Heart right ventricle (tissue), 16 donors: Measurements from ENCODE around the gene LRMDA. TPM values are rescaled to one million over a fixed set of nuclear protein-coding genes. Genes with fewer than 3 reads are reported as not detected.

Experiments used
- ATAC-seq, 8 donors: fragments of 200-7000 bp; cut with Tn5 transposase; one replicate each; pipeline ENCODE4 v1.9.1; 2020; ENCODE audit warnings: mild to moderate bottlenecking in 8 of 8, moderate library complexity in 8 of 8, moderate number of reproducible peaks in 1 of 8
- DNase-seq, 2 donors: peaks; one replicate each; pipeline ENCODE4 v3.0.0-alpha.2; 2020
- H3K27ac ChIP-seq, 10 donors: fragments of 200-600 bp; sonication (generic) in 2 of 10; one replicate each; pipeline versions ENCODE4 v1.5.0 to v1.8.0; 2020 to 2022; ENCODE audit warnings: mild to moderate bottlenecking in 3 of 10
- H3K27me3 ChIP-seq, 7 donors: fragments of 200-600 bp; one replicate each; pipeline ENCODE4 v1.8.0; 2021 to 2022; ENCODE audit warnings: mild to moderate bottlenecking in 2 of 7
- H3K36me3 ChIP-seq, 9 donors: fragments of 200-600 bp; sonication (generic) in 1 of 9; one replicate each; pipeline versions ENCODE4 v1.5.0 to v1.8.0; 2020 to 2022; ENCODE audit warnings: mild to moderate bottlenecking in 2 of 9
- H3K4me1 ChIP-seq, 9 donors: fragments of 200-600 bp; sonication (generic) in 1 of 9; one replicate each; pipeline versions ENCODE4 v1.5.0 to v1.8.0; 2020 to 2022; ENCODE audit warnings: mild to moderate bottlenecking in 4 of 9
- H3K4me3 ChIP-seq, 10 donors: fragments of 200-600 bp; sonication (generic) in 2 of 10; one replicate each; pipeline versions ENCODE4 v1.5.0 to v1.8.0; 2020 to 2022; ENCODE audit warnings: mild to moderate bottlenecking in 7 of 10, moderate library complexity in 2 of 10
- H3K9me3 ChIP-seq, 11 donors: fragments of 200-600 bp in 10 of 11; sonication (generic) in 2 of 11; one replicate each; pipeline versions ENCODE4 v1.5.0 to v1.8.0; 2013 to 2022; ENCODE audit warnings: mild to moderate bottlenecking in 2 of 11, control low read depth in 1 of 11, moderate library complexity in 1 of 11
- WGBS, 2 donors: extraction: QIAGEN DNeasy Blood & Tissue Kit; methylation state at CpG; one replicate each; pipeline ENCODE4 v1.1.7; 2013; ENCODE audit warnings: inconsistent platforms in 1 of 2; 5-methylcytosine and 5-hydroxymethylcytosine counted together
- intact Hi-C, 10 donors: fragments of 100-400 bp; cut with DNase I; formaldehyde crosslinking; loops; one replicate each; pipeline versions ENCODE4 v1.11.1 to v1.14.2; 2022
- polyA plus RNA-seq, 2 donors: library from polyadenylated mRNA; stranded (reverse); fragments of 200-250 nt; gene quantifications; one replicate each; pipeline ENCODE4 v1.2.3, GENCODE V29; 2013
- total RNA-seq, 10 donors: library from RNA; stranded (reverse); fragmentation: NEBNext Ultra II Directional in 3 of 10; extraction: Animal tissue kit (Norgen Biotek cat#: 25700) in 3 of 10; gene quantifications; one replicate each; pipeline versions ENCODE4 v1.2.1 to v1.2.4, GENCODE V29; 2021 to 2023
- TF ChIP-seq, protein P1 (sequence below), 9 donors: fragments of 200-600 bp; sonication (generic) in 2 of 9; IDR thresholded peaks; one replicate each; pipeline versions ENCODE4 v1.5.0 to v1.8.0; 2021 to 2022; ENCODE audit warnings: antibody characterized with exemption in 9 of 9, mild to moderate bottlenecking in 5 of 9, moderate library complexity in 1 of 9
- donor health status: Arrhythmogenic right ventricular cardiomyopathy.
- donor health status: ischemic (EF 13 %, LVEDD 7.1; RV severe dilation, severe dysfunction).
- donor health status: healthy with polysubstance abuse.
- donor health status: DM: no; HTN: yes; CAD: no.
- donor health status: DM: no; HTN: no; CAD: no.
- donor health status: ischemic (EF 25% LVEDD 6.9; RV normal size, moderate dysfunction).
- donor health status: ischemic (EF 25% LVEDD 5.7; RV mildly dilated, moderate dysfunction).
- donor health status: healthy.
- donor health status: DM: yes; HTN: yes; CAD: no.
- donor health status: Ischemic cardiomyopathy.
- donor health status: ischemic (EF 35%, LVEDD 5.7; RV mildly dilated, moderate dysfunction).
- donor health status: nonischemic (EF 11% LVEDD 7.7; RV severe dilation, severe dysfunction).
- donor health status: DM: yes; HTN: yes; CAD: no.
- donor health status: PGD.
- donor health status: ischemic (EF 29% LVEDD 5.4; RV normal size, mild dysfunction).
- donor health status: nonischemic (EF 23%, LVEDD 6.1; RV moderate dilation, normal function).

Gene LRMDA
- total and polyA plus RNA-seq, 12 donors, result 4.0 to 59.8 (median 12.7) TPM

DNA sequence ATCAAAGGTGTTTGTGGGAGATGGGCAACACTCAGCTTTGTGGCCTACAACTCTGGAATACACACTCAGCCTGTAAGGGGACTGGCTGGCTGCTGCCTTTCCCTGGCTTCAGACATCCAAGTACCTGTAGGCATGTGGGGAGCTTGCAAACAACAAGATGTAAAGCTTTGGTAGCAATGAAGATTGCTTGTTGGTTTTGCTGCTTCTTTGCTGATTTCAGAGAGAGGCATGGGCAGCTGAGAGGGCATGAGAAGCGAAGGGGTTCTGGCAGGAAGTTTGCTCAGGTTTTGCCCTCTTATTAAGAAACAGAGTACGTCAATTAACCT lies 434.8 kb downstream of the LRMDA start:
- TF ChIP-seq, protein P1, sequence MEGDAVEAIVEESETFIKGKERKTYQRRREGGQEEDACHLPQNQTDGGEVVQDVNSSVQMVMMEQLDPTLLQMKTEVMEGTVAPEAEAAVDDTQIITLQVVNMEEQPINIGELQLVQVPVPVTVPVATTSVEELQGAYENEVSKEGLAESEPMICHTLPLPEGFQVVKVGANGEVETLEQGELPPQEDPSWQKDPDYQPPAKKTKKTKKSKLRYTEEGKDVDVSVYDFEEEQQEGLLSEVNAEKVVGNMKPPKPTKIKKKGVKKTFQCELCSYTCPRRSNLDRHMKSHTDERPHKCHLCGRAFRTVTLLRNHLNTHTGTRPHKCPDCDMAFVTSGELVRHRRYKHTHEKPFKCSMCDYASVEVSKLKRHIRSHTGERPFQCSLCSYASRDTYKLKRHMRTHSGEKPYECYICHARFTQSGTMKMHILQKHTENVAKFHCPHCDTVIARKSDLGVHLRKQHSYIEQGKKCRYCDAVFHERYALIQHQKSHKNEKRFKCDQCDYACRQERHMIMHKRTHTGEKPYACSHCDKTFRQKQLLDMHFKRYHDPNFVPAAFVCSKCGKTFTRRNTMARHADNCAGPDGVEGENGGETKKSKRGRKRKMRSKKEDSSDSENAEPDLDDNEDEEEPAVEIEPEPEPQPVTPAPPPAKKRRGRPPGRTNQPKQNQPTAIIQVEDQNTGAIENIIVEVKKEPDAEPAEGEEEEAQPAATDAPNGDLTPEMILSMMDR (IDR thresholded peaks at IDR 0.05), result no peak
- DNase-seq, result no peak

DNA sequence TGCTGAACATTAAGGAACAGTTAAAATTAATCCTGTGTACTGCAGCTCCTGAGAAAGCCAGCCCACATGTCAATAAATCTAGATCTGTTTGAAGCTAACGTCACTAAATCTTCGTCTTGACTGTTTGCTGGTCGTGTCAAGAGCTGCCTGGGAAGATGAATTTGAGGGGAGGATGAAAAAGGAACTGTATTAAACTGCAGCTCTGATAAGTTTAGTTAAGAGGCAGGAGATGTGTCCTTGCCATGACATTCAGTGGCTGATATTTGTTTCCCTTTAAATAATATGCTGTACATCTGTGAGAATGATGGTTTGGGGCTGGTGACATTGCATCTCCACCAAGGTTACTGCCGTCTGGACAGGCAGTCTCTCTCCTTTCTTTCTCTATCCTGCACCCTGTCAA lies 435.3 kb downstream of the LRMDA start:
- Histone ChIP-seq H3K27ac (no peak overlapping the region), H3K4me1 (no peaks in the 10 kb centered on the region), H3K4me3 (no peak overlapping the region), H3K27me3 (no peaks in the 10 kb centered on the region), H3K9me3 (no peaks in the 10 kb centered on the region), H3K36me3 (no peaks in the 10 kb centered on the region)
- DNase-seq (no peak), ATAC-seq (no peak)
- intact Hi-C loops, result no loop called here
- 70 to 81% methylated on average over 4 of the region's 4 CpGs for WGBS, 2 donors
- TF ChIP-seq, protein P1 (IDR thresholded peaks at IDR 0.05), result no peak

More for the DNA sequence above, 434.8 kb downstream of the LRMDA start:
- no peaks in the 10 kb centered on the region for H3K36me3 ChIP-seq
- no peak overlapping the region for H3K27ac ChIP-seq
- no peak overlapping the region for H3K4me3 ChIP-seq
- H3K27me3 ChIP-seq, result no peaks in the 10 kb centered on the region
- no peaks in the 10 kb centered on the region for H3K9me3 ChIP-seq
- WGBS, 2 donors, result 98 to 100% methylated on average over 2 of the region's 2 CpGs
- intact Hi-C loops, result no loop called here
- no peaks in the 10 kb centered on the region for H3K4me1 ChIP-seq
- no peak for ATAC-seq

DNA sequence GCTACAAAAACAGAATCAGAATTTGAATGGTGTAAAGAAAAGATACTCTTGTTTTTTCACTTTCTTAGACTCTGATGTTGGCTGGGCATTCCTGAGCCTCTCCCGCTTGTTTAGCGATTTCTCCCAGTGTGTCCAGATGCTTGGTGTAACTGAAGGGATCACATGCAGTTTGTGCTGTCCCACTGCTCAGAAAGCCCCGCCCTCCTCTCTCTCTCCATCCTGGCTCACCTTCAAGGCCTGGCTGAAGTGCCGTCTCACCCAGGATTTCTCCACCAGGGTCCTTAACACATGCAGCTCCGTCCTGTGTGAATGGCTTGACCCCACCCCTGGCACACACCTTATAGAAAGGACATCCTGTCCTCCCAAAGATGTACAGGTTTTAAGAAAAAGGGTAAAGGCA lies 437.1 kb downstream of the LRMDA start:
- TF ChIP-seq, protein P1 (IDR thresholded peaks at IDR 0.05), result no peak
- Histone ChIP-seq H3K4me1 (no peaks in the 10 kb centered on the region), H3K4me3 (no peak overlapping the region), H3K36me3 (no peaks in the 10 kb centered on the region), H3K27me3 (no peaks in the 10 kb centered on the region), H3K27ac (no peak overlapping the region), H3K9me3 (no peaks in the 10 kb centered on the region)
- no peak for DNase-seq
- intact Hi-C loops, result no loop called here
- WGBS, 2 donors, result 88 to 94% methylated on average over 5 of the region's 5 CpGs
- no peak for ATAC-seq

DNA sequence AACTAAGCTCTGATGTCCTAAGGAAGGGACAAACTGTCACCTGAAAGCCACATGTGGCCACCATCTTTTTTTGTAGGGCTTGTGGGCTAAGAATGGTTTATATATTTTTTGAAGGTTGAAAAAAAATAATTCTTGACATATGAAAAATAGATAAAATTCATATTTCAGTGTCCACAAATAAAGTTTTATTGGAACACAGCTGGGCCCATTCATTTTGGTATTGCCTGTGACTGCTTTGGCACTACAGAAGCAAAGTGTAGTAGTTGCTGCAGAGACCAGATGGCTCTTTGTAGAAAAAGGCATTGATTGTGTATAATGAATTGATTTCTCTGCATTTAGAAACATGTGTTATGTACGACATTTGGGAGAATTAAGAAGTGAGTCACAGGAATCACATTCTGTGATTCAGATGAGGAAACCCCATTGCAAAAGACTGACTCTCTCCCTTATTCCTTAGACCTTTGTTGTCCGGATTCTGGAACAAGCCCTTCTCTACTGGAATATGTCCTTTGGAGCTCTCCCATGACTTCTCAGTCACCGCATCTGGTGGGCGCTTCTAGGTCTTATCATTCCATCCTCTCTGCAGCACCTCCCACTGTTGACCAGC lies 438.7 kb downstream of the LRMDA start:
- intact Hi-C loops, result no loop called here
- TF ChIP-seq, protein P1 (IDR thresholded peaks at IDR 0.05), result no peak
- Histone ChIP-seq H3K9me3 (no peaks in the 10 kb centered on the region), H3K4me3 (no peak overlapping the region), H3K27ac (no peak overlapping the region), H3K27me3 (no peaks in the 10 kb centered on the region), H3K36me3 (no peaks in the 10 kb centered on the region), H3K4me1 (no peaks in the 10 kb centered on the region)
- no peak for ATAC-seq
- 93 to 97% methylated on average over 4 of the region's 4 CpGs for WGBS, 2 donors
- no peak for DNase-seq
